Airway epithelial cell (primary cell): ENCODE results near the gene PITRM1. TPM values are rescaled to one million over a fixed set of nuclear protein-coding genes. Genes with fewer than 3 reads are reported as not detected.

Experiments used
- total RNA-seq: library from RNA; depleted of rRNA; stranded (reverse); fragments of >200 nt; gene quantifications from 2 replicates; pipeline ENCODE4 v1.2.3, GENCODE V29; 2015

The PITRM1 gene, protein sequence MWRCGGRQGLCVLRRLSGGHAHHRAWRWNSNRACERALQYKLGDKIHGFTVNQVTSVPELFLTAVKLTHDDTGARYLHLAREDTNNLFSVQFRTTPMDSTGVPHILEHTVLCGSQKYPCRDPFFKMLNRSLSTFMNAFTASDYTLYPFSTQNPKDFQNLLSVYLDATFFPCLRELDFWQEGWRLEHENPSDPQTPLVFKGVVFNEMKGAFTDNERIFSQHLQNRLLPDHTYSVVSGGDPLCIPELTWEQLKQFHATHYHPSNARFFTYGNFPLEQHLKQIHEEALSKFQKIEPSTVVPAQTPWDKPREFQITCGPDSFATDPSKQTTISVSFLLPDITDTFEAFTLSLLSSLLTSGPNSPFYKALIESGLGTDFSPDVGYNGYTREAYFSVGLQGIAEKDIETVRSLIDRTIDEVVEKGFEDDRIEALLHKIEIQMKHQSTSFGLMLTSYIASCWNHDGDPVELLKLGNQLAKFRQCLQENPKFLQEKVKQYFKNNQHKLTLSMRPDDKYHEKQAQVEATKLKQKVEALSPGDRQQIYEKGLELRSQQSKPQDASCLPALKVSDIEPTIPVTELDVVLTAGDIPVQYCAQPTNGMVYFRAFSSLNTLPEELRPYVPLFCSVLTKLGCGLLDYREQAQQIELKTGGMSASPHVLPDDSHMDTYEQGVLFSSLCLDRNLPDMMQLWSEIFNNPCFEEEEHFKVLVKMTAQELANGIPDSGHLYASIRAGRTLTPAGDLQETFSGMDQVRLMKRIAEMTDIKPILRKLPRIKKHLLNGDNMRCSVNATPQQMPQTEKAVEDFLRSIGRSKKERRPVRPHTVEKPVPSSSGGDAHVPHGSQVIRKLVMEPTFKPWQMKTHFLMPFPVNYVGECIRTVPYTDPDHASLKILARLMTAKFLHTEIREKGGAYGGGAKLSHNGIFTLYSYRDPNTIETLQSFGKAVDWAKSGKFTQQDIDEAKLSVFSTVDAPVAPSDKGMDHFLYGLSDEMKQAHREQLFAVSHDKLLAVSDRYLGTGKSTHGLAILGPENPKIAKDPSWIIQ
- total RNA-seq, result 61.4 and 103 TPM in 2 replicates

GRCh38 chr10:3172446-3173170 is at the start of gene PITRM1:
Gene PITRM1, minus strand, starts transcription at chr10:3172782. Its CDS starts 10 bp downstream, at chr10:3172772.

Other genes starting within 250 kb of the PITRM1 start
- gene PFKP, start 105.2 kb downstream of the PITRM1 start, total RNA-seq, result 246 TPM in 2 replicates